Stimulated activated CD4-positive, alpha-beta T cell treated with anti-CD3 and anti-CD28 coated beads, Interleukin-12 subunit alpha, Interleukin-12 subunit beta, amount 100 ng/mL, for 24 hours (primary cell): ENCODE data around the gene TBC1D9B.
"Not testable (repeated sequence)": the region's sequence is repeated elsewhere in the genome, so short reads cannot be mapped to it uniquely, and the experiment has no call there.

Experiments
- DNase-seq, 2 experiments: peaks; one replicate each; pipeline ENCODE4 v3.0.0-alpha.2; 2020; ENCODE audit warnings: low read depth in 2 of 2

The TBC1D9B gene

DNA sequence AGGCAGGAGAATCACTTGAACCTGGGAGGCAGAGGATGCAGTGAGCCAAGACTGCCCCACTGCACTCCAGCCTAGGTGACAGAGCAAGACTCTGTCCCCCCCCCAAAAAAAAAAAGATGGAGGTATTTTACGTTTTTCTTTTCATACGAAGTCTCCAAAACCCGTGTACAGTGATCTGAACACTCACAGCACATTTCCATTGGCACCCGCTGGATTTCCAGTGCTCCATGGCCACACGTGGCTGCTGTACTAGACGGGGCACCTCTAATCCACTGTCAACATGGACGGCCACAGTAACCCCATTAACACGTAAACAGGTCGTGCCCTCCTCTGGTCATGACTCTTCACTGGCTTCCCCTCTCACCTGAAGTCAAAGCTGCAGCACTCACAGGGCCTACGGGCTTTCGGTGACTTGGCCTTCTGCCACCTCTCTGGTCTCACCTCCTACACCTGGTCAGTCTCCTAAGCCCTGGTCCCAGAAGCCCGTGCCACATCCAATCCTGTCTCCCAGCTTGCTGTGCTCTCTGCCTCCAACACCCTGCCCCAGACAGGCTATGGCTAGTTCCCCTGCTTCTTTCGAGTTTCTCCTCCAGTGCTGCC lies 22.1 kb downstream of the TBC1D9B start:
- DNase-seq = no peak

DNA sequence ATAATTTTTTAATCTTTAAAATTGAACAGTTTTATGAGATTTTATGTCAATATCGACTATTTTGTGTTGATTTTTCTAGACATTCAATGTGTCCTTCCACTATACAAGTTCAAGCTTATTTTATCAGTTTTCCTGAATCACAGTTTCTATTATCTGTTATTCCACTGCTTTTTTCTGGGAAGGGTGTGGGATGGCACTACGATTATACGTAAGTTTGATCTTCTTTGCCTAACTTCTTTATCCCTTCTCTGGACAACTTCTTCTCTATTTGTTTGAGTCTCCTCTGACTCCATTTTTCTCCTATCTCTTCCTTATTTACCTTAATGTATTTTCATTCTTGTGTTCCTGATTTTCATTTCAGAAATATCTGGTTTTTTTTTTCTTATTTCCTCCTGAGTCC lies 24.5 kb downstream of the TBC1D9B start:
- no peak for DNase-seq

DNA sequence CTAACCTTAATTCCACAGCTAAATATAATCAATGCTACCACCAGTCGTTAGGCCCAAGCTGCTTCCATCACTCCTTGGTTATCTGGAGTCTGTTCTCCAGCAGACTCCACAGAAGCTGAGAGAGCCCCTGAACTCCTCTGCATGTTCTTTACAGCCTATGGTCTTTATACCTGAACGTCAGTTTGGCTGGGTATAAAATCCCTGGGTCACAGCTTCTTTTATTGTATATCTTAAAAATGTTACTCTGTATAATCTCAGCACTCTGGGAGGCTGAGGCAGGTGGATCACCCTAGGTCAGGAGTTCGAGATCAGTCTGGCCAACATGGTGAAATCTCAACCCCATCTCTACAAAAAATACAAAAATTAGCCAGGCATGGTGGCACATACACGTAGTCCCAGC lies 25.4 kb downstream of the TBC1D9B start:
- no peak for DNase-seq

DNA sequence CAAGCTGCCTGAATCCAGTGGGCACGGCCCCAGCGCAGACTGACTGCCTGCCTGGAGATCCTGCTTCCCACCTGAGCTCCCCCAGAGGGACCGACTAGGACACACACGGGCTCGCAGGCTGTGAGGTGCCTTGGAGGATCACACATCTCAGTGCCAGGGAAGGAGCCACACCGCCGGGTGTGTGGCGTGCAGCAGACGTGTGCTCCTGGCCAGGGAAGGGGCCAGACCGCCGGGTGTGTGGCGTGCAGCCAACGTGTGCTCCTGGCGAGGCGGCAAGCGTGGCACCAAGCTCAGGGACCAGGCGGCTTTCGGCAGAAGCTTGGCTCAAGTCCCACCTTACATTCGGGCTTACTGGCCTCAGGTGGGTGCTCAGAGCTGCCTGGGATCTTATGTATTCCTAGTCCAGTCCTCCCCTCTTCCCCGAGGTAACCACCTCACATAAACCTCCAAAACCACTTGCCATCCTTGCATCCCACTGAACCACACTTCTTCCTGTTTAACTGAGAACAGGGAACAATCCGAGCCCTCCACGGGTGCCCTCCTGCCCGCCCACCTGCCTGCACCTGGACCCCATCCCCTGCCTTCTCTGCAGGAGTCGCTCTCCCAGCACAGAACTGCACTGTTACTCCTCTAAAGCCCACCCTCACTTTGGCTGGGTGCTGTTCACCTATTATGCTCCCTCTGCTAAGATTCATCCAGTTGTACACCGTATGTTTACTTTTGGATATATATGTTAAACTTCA lies 26.7 kb downstream of the TBC1D9B start:
- no peak for DNase-seq

DNA sequence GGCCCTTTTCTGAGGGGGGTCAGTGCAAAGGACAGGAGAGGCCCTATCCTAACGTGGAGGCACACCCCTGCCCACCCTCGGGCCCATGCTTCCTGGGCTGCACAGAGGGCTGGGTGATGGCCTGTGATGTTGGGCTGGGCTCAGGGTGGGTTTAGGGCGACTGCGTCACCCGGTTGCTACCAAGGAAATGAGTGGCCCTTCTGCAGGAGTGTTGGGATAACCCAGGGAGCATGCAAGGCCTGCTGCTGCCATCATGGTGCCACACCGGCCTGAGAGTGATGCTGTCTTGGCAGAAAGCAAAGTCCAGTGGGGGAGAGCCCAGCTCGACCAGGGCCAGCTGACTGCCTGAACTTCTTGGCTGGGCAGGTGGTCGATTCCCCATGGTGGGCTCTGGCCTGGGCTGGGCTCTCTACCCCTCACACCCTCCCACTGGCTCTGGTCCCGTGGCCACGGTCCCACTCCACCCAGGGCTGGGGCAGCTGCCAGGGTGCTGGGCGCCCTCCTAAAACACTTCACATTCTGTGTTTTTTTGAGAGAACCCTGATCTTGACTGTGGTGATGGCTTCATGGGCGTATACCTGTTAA lies 27.5 kb downstream of the TBC1D9B start:
- DNase-seq = no peak

DNA sequence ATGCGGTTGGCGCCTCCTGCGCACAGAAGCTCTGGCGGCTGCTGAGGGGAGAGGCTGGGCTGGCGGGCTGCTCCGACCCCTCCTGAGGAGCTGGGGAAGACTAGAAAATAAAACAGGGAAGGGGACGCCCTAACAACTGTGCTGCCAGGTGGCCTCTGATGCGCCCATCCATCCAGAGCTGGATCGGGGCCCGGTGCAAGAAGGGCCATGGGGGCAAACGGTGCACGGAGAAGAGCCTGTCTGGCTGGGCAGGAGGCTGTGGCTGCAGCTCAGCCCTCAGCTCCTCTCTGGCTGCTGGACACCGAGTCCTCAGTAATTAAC lies 28.0 kb downstream of the TBC1D9B start:
- no peak for DNase-seq

DNA sequence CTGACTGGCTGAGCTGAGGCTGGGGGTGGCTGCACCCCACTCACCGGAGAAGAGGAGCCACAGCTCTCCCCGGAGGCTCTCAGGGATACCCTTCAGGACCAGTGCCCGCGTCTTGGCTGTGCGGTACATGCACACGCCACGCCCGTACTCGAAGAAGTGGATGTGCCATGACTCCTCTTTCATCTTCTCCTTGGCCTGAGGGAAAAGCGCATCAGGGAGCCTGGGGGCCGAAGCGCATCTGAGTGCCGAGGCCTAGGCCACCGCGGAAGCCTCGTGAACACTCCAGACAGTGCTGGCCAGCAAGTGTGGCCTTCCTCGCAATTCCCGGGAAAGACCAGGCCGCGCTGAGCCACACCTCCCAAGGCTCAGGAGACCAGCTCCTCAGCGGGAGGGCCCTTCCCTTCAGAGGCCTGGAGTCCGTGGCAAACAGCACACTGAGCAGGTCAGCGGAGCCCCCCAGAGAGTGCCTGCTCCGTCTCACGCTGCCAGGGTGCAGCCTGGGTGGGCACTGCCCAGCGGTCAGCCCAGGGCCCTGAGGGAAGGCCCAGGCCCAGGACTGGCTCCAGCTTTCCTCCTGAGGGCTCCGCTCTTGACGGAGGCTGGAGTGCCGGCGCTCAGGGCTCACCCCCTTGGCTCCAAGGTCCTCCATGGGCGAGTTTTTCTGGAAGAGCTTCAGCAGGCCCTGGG lies 28.6 kb downstream of the TBC1D9B start:
- DNase-seq = no peak

DNA sequence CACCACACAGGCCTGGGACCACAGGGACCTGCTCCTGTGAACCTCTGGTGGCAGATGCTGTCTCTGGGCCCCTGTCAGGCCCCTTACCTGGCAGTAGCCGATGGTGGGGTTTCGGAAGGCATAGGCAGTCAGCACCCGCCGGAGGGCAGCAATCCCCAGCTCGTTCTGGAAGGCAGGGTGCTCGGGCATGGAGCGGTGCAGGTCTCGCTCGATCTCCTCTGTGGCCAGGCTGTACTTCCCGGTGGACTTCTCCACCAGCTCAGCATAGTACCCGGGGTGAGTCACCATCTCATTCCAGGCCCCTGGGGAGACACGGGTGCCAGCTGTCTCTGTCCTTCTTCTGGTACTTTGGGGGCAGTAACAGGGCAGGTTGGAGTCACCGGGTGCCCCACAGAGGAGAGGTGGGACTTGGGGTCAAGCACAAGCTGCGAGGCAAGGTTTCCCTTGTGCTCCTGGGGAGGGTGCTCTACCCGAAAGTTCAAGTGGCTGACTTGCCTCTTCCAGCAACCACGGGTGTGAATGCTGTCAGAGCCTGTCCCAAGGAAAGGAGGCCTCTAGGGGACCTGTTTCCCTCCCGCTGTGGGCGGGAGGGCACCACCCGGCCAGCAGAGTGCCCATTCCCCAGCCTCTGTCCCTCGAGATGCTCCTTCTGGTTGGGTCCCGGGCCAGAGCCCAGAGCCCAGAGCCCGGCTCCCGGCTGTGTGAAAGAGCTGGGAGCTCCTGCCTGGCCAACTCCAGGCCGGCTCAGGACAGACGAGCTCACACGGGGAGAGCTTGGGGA lies 29.3 kb downstream of the TBC1D9B start:
- DNase-seq = no peak

DNA sequence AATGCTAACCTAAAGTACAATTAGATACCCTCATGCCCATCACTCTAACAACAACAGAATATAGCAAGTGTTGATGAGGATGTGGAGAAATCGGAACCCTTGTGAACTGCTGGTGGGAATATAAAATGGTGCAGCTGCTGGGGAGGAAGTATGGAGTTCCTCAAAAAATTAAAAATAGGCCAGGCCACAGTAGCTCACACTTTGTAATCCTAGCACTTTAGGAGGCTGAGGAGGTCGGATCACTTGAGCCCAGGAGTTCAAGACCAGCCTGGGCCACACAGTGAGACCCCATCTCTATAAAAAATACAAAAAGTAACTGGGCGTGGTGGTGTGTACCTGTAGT lies 31.1 kb downstream of the TBC1D9B start:
- no peak for DNase-seq

DNA sequence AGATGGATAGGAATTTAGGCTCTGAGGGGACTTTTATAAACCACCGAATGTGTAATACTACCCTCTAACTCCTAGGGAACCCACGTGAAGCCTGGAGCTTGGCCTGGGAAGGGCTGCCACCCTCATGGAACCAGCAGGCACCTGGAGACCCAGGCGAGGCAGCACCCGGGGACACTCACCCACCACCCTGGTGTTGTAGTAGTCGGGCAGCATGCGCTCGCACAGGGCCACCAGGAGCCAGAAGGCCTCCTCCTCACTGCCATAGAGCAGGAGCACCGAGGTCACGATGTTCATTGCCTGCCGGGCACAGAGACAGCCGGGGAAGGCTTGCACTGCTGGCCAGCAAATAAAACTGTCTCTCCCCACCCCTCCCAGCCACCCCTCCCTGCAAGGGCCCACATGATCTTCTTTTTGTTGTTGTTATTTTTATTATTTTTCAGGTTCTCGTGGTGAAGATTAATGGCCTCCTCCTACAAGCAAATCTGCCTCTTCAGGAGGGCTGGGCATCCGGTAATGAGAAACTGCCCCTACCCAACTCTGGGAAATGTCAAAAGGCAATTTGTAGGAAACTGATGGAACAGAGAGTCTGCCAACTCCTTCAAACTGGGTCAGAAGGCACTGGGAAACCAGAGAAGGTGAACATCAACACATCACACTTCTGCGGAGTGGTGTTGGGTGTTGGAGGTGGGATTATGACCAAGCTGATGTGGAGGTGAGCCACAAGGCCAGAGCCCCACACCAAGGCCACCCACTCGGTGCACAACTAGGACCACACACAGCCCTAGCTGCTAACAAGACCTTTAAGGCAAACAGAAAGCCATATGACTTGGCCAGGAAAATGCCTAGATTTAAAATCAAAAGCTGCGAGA lies 31.7 kb downstream of the TBC1D9B start:
- DNase-seq = no peak

DNA sequence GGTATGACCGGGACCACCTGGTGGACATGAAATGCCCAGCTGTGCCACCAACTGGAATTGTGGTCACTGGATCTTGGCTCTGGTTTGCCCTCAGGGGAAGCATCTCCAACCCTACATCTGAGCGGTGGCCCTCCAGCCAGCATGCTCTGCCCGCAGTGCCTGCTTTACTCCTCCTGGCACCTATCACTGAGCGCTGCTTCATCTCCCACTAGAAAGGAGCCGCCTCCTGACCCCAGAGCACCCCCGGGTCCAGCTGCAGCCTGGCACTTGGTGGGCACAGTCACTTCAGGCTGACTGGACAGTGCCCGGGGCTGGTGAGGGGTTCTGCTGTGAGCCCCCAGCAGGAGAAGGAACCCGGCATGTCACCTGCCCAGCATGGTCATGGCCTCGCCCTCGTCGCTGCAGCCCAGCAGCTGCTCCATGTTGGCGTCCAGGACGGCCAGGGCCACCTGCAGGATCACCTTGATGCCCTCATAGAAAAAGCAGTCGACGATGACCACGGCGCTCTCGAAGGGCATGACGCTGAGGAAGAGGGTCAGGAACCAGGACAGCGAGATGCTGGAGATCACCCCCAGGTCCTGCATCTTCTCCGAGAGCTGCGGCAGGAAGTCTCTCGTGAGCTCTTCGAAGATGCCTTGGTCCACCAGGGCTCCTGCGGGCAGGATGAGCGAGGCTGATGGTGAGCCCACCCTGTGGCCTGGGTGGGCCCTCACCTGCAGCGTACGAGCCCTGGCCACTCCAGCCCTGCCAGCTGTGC lies 33.0 kb downstream of the TBC1D9B start:
- DNase-seq = no peak

DNA sequence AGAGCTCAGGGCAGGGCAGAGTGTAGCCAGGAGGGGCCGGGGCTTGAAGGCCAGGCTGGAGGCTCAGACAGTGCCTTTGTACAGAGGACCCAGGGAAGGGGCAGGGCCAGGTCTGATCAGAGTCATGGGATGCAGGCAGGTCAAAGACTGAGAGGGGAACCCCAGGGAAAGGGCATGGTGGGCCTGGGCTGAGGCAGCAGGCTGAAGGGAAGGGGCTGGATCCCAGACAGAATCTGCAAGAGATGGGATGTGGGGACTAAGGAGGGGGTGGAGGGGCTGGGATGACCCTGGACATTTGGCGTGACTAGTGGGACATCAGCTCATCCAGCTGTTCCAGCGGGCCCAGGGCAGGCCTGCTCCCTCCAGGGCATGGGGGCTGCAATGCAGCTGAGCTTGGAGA lies 33.6 kb downstream of the TBC1D9B start:
- no peak for DNase-seq

DNA sequence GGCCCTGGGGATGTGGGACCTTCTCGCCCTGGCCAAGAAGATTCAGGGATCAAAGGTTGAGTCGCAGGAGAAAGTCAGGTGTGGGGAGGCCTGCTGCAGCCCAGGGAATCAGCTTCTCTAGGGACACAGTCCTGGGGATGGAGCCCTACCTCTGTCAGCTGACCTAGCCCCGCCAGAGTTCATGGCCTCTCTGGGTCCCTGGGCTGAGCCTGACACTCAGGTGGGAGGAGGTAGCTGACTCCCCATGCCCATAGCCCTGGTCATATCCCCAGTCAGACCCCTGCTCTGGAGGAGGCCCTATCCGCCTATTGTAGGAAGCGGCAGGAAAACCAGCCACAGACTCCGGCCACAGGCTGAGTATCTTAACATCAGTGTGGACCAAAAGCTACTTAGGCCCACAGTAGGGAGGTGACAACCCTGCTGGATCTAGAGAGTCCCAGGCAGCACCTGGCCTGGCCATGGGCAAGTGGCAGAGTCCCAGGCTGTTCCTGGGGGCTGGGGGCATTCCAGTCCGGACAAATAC lies 34.0 kb downstream of the TBC1D9B start:
- DNase-seq = no peak

DNA sequence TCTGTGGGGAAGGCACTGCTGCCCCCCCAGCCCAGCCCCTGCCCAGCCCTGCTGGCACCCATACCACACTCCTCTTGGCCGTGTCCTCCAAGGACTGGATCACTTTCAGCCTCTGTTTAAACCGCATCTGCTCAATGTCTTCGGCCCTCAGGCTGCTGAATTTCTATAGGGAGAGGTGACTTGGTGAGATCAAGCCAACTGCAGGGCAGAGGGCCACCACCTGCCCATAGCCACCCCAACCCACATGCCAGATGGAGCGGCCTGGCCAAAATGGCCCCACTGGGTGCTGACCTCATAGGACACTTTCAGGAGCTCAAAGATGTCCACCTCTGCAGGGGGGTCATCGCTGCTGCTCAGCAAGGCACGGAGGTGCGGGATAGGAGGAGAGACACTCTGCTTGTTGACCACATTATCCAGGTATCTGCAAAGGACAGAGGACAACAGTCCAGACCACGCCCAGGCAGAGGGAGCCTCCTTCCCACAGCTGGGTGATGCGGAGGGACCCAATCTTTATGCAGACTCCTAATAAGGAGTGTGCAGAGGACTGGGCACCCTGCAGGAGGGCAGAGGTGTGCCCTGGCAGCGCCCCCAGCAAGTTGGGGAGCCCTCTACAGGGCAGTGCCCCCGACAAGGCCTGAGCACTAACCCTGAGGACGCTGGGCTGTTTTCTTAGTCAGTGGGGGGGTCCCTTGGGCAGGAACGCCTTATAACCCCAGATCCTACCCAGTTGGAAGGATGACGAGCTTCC lies 34.7 kb downstream of the TBC1D9B start:
- DNase-seq = no peak

DNA sequence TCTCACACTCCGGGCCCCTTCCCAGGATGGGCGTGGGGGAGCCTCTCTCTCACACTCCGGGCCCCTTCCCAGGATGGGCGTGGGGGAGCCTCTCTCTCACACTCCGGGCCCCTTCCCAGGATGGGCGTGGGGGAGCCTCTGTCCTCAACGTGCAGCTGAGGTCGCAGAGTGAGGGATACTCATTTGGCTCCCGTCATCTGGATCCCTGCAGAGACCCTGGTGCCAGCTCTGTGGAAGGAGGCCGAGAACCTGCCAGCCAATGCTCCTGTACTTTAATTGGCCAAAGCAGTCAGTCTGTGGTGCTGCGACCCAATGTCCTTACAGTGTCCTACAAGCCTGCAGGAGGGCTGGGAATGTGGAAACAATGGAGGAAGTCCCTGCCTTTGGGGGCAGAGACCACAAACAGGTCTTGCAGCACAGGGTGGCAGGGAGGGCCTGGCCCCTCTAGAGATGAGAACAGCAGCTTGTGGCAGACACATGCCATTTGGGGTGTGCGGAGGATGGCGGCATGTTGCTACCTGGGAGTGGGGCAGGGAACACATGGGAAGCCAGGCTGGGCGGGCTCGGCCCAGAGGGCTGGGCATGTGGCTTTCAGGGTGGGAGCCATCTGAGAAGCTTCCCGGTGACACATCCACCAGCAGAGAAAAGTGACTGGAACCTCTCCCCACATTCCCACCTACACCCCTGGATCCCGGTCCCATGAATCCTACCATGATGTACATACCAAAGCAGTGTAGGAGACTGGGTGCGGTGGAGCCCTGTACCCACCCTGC lies 35.5 kb downstream of the TBC1D9B start:
- no peak for DNase-seq

DNA sequence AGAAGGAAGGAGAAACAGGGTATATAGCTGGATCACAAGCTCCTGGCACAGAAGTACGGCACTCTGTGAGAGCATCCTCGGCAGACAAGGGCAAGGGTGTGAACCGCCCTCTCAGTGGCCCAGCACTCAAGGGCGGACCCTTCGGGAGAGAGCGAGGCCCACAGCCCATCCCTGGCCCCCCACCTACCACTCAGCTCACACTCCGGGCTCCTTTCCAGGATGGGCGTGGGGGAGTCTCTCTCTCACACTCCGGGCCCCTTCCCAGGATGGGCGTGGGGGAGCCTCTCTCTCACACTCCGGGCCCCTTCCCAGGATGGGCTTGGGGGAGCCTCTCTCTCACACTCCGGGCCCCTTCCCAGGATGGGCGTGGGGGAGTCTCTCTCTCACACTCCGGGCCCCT lies 36.2 kb downstream of the TBC1D9B start:
- not testable (repeated sequence) for DNase-seq

DNA sequence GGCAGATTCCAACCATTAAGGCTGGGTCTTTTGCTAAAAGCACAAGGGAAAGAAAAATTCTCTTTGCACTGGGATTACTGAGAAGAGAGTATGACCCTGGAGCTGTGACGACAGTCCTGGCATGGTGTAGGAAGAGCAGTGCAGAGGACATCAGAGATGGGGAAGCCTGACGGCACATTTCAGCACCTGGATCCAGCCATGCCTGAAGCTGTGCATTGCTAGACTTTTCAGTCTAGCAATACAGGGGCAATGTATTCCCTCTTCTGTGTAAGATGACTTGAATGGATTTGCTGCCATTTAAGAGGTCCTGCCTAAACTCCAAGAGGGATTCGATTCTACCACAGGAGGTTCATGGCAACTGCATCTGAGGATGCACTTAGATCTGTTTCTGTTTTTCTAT lies 36.7 kb downstream of the TBC1D9B start:
- DNase-seq = no peak

DNA sequence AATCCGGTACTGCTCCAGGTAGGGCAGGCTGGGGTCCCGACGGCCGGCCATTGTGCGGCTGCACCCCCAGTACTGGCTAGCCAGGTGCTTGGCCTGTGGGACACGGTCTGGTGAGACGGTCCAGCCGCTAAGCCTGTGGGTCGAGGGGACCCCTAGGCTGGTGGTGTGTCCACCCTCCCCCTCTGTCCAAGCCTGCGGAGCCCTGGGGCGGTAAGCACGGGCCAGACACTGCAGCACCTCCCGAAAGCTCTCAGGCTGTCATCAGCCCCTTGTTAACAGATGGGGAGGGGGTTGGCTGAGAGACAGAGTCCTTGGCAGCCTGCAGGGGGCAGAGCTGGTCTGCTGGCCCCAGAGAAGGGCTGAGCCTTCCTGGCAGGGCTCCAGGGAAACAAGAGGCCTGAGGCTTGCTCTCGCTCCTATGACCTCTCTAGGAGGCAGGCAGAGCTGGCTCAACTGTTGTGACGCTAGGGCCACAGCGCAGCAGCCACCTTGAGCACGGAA lies 37.2 kb downstream of the TBC1D9B start:
- DNase-seq = no peak
